SK-N-SH (cell line): ENCODE data around the gene PCDHB10. TPM values are rescaled to one million over a fixed set of nuclear protein-coding genes. Genes with fewer than 3 reads are reported as not detected.

ENCODE experiments used
- CTCF ChIA-PET: fragments of 300-600, 350-600 bp; formaldehyde crosslinking; extraction: SDS; loops from one replicate; lab custom pipeline; 2021; lab: Yijun Ruan, JAX
- POLR2A ChIA-PET: fragments of 350-600 bp; sonication (Branson Sonifier 250); formaldehyde crosslinking; extraction: SDS; loops from one replicate; lab custom pipeline; 2020; ENCODE audit warnings: antibody characterized with exemption, inconsistent platforms; lab: Yijun Ruan, JAX
- DNase-seq: peaks from one replicate; pipeline ENCODE4 v3.0.0; 2012
- H2AFZ ChIP-seq: fragments of 200-600 bp; sonication (generic); 2 replicates; pipeline ENCODE4 v1.8.1; 2016; ENCODE audit warnings: antibody characterized with exemption, mild to moderate bottlenecking, low read depth
- H3F3A ChIP-seq: fragments of 200-600 bp; sonication (generic); replicated peaks from 2 replicates; pipeline ENCODE3; 2016; ENCODE audit warnings: antibody characterized with exemption, mild to moderate bottlenecking; ENCODE audit not compliant: insufficient read depth
- H3K27ac ChIP-seq, 2 experiments: fragments of 200-500 bp in 1 of 2; fragments of 200-600 bp in 1 of 2; sonication (Bioruptor generic) in 1 of 2; sonication (generic), shearing (Covaris generic) in 1 of 2; 2 replicates each; pipeline versions ENCODE4 v1.5.1 to v1.6.1; 2014 to 2016; ENCODE audit warnings: low read depth in 2 of 2, inconsistent platforms in 1 of 2, low read length in 1 of 2, mild to moderate bottlenecking in 1 of 2, mixed read lengths in 1 of 2
- H3K27me3 ChIP-seq: fragments of 200-600 bp; sonication (generic), shearing (Covaris generic); 2 replicates; pipeline ENCODE4 v1.6.1; 2016; ENCODE audit warnings: mixed run types; ENCODE audit not compliant: insufficient read depth
- H3K36me3 ChIP-seq, 2 experiments: fragments of 200-500 bp in 1 of 2; fragments of 200-600 bp in 1 of 2; sonication (Bioruptor generic) in 1 of 2; sonication (generic) in 1 of 2; replicated peaks in 1 of 2; 2 replicates each; pipeline versions ENCODE3 to v1.5.1; 2014 to 2016; ENCODE audit warnings: low read length in 1 of 2, mild to moderate bottlenecking in 1 of 2; ENCODE audit not compliant: insufficient read depth in 2 of 2, control insufficient read depth in 1 of 2
- H3K4me1 ChIP-seq, 2 experiments: fragments of 200-500 bp in 1 of 2; fragments of 200-600 bp in 1 of 2; sonication (Bioruptor generic) in 1 of 2; sonication (generic), shearing (Covaris generic) in 1 of 2; 2 replicates each; pipeline versions ENCODE4 v1.5.1 to v1.6.1; 2014 to 2016; ENCODE audit warnings: low read depth in 1 of 2, low read length in 1 of 2, mixed run types in 1 of 2; ENCODE audit not compliant: insufficient read depth in 2 of 2, control insufficient read depth in 1 of 2
- H3K4me2 ChIP-seq: fragments of 200-600 bp; sonication (generic), shearing (Covaris generic); 2 replicates; pipeline ENCODE4 v1.6.1; 2017; ENCODE audit warnings: mixed run types
- H3K4me3 ChIP-seq, 2 experiments: fragments of 200-500 bp in 1 of 2; fragments of 200-600 bp in 1 of 2; sonication (Bioruptor generic) in 1 of 2; sonication (generic), shearing (Covaris generic) in 1 of 2; 2 replicates each; pipeline versions ENCODE4 v1.5.1 to v1.8.1; 2014 to 2016; ENCODE audit warnings: low read depth in 2 of 2, inconsistent platforms in 1 of 2, low read length in 1 of 2, mild to moderate bottlenecking in 1 of 2, mixed read lengths in 1 of 2, moderate library complexity in 1 of 2
- H3K79me2 ChIP-seq: fragments of 200-600 bp; sonication (generic); 2 replicates; pipeline ENCODE4 v1.8.1; 2017; ENCODE audit warnings: mild to moderate bottlenecking; ENCODE audit not compliant: insufficient read depth
- H3K9ac ChIP-seq: fragments of 200-600 bp; sonication (generic); 2 replicates; pipeline ENCODE4 v1.6.1; 2017; ENCODE audit warnings: mixed run types
- H3K9me2 ChIP-seq: fragments of 200-600 bp; sonication (generic); 2 replicates; pipeline ENCODE4 v1.6.1; 2017; ENCODE audit warnings: mixed run types
- H3K9me3 ChIP-seq: fragments of 200-600 bp; sonication (generic); 2 replicates; pipeline ENCODE4 v1.6.1; 2017; ENCODE audit warnings: mixed run types, mild to moderate bottlenecking, moderate library complexity
- H4K20me1 ChIP-seq: fragments of 200-600 bp; sonication (generic); 2 replicates; pipeline ENCODE4 v1.6.1; 2017; ENCODE audit warnings: mild to moderate bottlenecking, mixed run types; ENCODE audit not compliant: insufficient read depth
- CTCF ChIP-seq: fragments of 200-600 bp; sonication (generic); IDR thresholded peaks from 2 replicates; pipeline ENCODE4 v1.6.1; 2017; ENCODE audit warnings: antibody characterized with exemption, mild to moderate bottlenecking, moderate library complexity
- EZH2phosphoT487 ChIP-seq: fragments of 200-600 bp; sonication (generic); IDR thresholded peaks from 2 replicates; pipeline ENCODE4 v1.6.1; 2017; ENCODE audit warnings: low read depth, mixed run types, mild to moderate bottlenecking, antibody characterized with exemption, moderate library complexity, borderline replicate concordance
- FOXM1 ChIP-seq: IDR thresholded peaks from 2 replicates; pipeline ENCODE4 v1.4.0; 2012; ENCODE audit warnings: low read depth, mild to moderate bottlenecking
- MAX ChIP-seq: IDR thresholded peaks from 2 replicates; pipeline ENCODE4 v1.4.0; 2012; ENCODE audit warnings: low read depth
- MEF2A ChIP-seq: IDR thresholded peaks from 2 replicates; pipeline ENCODE4 v1.4.0; 2012; ENCODE audit warnings: low read depth, borderline replicate concordance
- MXI1 ChIP-seq: IDR thresholded peaks from 2 replicates; pipeline ENCODE4 v1.6.1; 2012; ENCODE audit warnings: mild to moderate bottlenecking, low read depth, low read length, improper control_type of control experiment
- NFIC ChIP-seq: IDR thresholded peaks from 2 replicates; pipeline ENCODE4 v1.4.0; 2012; ENCODE audit warnings: borderline replicate concordance
- POLR2AphosphoS5 ChIP-seq: IDR thresholded peaks from 2 replicates; pipeline ENCODE4 v1.6.1; 2012; ENCODE audit warnings: low read depth, low read length
- RAD21 ChIP-seq: IDR thresholded peaks from 2 replicates; pipeline ENCODE4 v1.6.1; 2012; ENCODE audit warnings: mild to moderate bottlenecking, low read length
- TAF1 ChIP-seq: IDR thresholded peaks from 2 replicates; pipeline ENCODE4 v1.6.1; 2012; ENCODE audit warnings: low read depth, mild to moderate bottlenecking, low read length, moderate library complexity, borderline replicate concordance
- TCF12 ChIP-seq: IDR thresholded peaks from 2 replicates; pipeline ENCODE4 v1.4.0; 2012
- TEAD4 ChIP-seq: IDR thresholded peaks from 2 replicates; pipeline ENCODE4 v1.4.0; 2012; ENCODE audit warnings: mild to moderate bottlenecking, borderline replicate concordance; ENCODE audit not compliant: insufficient read depth
- ZBTB33 ChIP-seq: IDR thresholded peaks from 2 replicates; pipeline ENCODE4 v1.4.0; 2012; ENCODE audit warnings: low read depth, borderline replicate concordance
- WGBS: methylation state at CpG from one replicate; pipeline ENCODE4 v1.1.6; 2017; ENCODE audit warnings: low lambda C conversion rate; 5-methylcytosine and 5-hydroxymethylcytosine counted together
- polyA plus RNA-seq, 3 experiments: library from polyadenylated mRNA; depleted of rRNA; stranded (reverse); fragments of >200 nt; gene quantifications; 2 replicates each; pipeline ENCODE4 v1.2.3, GENCODE V29; 2012
- TF ChIP-seq, protein P1 (sequence below): fragments of 150-350 bp; IDR thresholded peaks from 2 replicates; pipeline ENCODE4 v1.6.1; 2017; ENCODE audit warnings: antibody characterized with exemption, low read length, low read depth, borderline replicate concordance

The PCDHB10 gene
- polyA plus RNA-seq (2012; rRNA removed) = 1.4 and 1.5 TPM in 2 replicates
- 1.6 and 1.9 TPM in 2 replicates for polyA plus RNA-seq (2012; cell fraction: cytosol; rRNA removed)
- polyA plus RNA-seq (2012; cell fraction: nucleus; rRNA removed) = 2.1 and 3.5 TPM in 2 replicates

GRCh38 chr5:141192110-141192725 is at the start of gene PCDHB10:
Gene PCDHB10, plus strand, starts transcription at chr5:141192353. Its CDS starts 200 bp downstream, at chr5:141192553.
- peaks cover 0 to 4% of the 10 kb centered on the region in 2 experiments for H3K36me3 ChIP-seq
- no peak for TF ChIP-seq TEAD4
- TF ChIP-seq TCF12 = no peak
- peak; percentile 44 for TF ChIP-seq RAD21
- TF ChIP-seq, protein P1, sequence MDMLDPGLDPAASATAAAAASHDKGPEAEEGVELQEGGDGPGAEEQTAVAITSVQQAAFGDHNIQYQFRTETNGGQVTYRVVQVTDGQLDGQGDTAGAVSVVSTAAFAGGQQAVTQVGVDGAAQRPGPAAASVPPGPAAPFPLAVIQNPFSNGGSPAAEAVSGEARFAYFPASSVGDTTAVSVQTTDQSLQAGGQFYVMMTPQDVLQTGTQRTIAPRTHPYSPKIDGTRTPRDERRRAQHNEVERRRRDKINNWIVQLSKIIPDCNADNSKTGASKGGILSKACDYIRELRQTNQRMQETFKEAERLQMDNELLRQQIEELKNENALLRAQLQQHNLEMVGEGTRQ = no peak
- peak; percentile 57 for TF ChIP-seq CTCF
- no peaks in the 10 kb centered on the region for H3K9me2 ChIP-seq
- ChIA-PET CTCF (interaction anchor here (0.7 to 2.2 kb wide), 7 partner anchors 10 to 375 kb away, joined by 3 to 9 read pairs (median 4); partner anchors contain the start of gene PCDHB16), POLR2A (no interaction called here)
- no peaks in the 10 kb centered on the region for H4K20me1 ChIP-seq
- no peaks in the 10 kb centered on the region for H3K79me2 ChIP-seq
- H2AFZ ChIP-seq = no peak within 1 kb of the TSS
- no peak within 1 kb of the TSS for H3K9ac ChIP-seq
- 24% methylated on average over 10 of the region's 10 CpGs for WGBS
- H3F3A ChIP-seq = no peaks in the 10 kb centered on the region
- H3K4me3 ChIP-seq = peak within 1 kb of the TSS in 1 of 2 experiments; percentile 14; a peak in 1 of 4 replicates
- H3K27ac ChIP-seq = no peak within 1 kb of the TSS
- peaks cover 9% of the 10 kb centered on the region for H3K9me3 ChIP-seq
- no peak within 1 kb of the TSS for H3K4me2 ChIP-seq
- no peaks in the 10 kb centered on the region for H3K27me3 ChIP-seq
- no peaks in the 10 kb centered on the region for H3K4me1 ChIP-seq
- peak; percentile 53 for DNase-seq

- Histone ChIP-seq H4K20me1 (no peaks in the 10 kb centered on the region), H3F3A (no peaks in the 10 kb centered on the region), H3K9me2 (no peaks in the 10 kb centered on the region), H3K27ac (peak within 1 kb of the TSS in 1 of 2 experiments; percentile 53; a peak in 1 of 4 replicates), H3K27me3 (no peaks in the 10 kb centered on the region), H2AFZ (peak within 1 kb of the TSS; percentile 93), H3K9ac (peak within 1 kb of the TSS; percentile 32; the same call in 1 of the 2 replicates), H3K36me3 (no peaks in the 10 kb centered on the region), H3K9me3 (peaks cover 4% of the 10 kb centered on the region; the same call in 1 of the 2 replicates), H3K4me3 (peak within 1 kb of the TSS; percentile 54 to 65), H3K4me1 (no peaks in the 10 kb centered on the region), H3K4me2 (peak within 1 kb of the TSS; percentile 72), H3K79me2 (no peaks in the 10 kb centered on the region)
- POLR2A ChIA-PET = interaction anchor here (0.9 to 1.2 kb wide), 2 partner anchors 28 to 411 kb away, joined by 3 to 5 read pairs; partner anchors contain the start of gene PCDHB4
- CTCF ChIA-PET = interaction anchor here (0.6 to 2.0 kb wide), 30 partner anchors 9 to 416 kb away, joined by 3 to 15 read pairs (median 4); partner anchors contain the start of genes PCDHA1, PCDHA4, PCDHA8 and PCDHB14
- 16% methylated on average over 18 of the region's 18 CpGs for WGBS
- peak; percentile 76 for DNase-seq
- TF ChIP-seq NFIC (no peak), TAF1 (no peak), ZBTB33 (no peak), EZH2phosphoT487 (no peak), POLR2AphosphoS5 (no peak), MEF2A (no peak), FOXM1 (no peak), MAX (no peak), RAD21 (peak; percentile 73), CTCF (peak; percentile 56), MXI1 (0 out of 2 replicates have a peak, but pooled peaks have one; percentile 15)
- TF ChIP-seq, protein P1 = no peak
Observed at GRCh38 chr5:141149812-141150211, 42.3 kb upstream of the PCDHB10 start, which contains the start of gene PCDHB6. Gene PCDHB6, plus strand, starts transcription at chr5:141150057. Its CDS starts 201 bp downstream, at chr5:141150258.
